ENCODE results near the gene LMF2.

GRCh38 chr22:50508897-50509296 is 1.4 kb upstream of the LMF2 start:
- TF ChIP-seq CTCF (IDR thresholded peaks at IDR 0.05) (no peak), POLR2AphosphoS5 (IDR thresholded peaks at IDR 0.05; ENCODE audit: insufficient read depth in 1 of 2, low read depth in 1 of 2) (no peak), POLR2A (IDR thresholded peaks at IDR 0.05) (no peak)
